Astrocyte (in vitro differentiated cells and primary cell): ENCODE results near the gene CD99L2.

Experiments
- EZH2 ChIP-seq: IDR thresholded peaks from 2 replicates; pipeline ENCODE4 v1.6.1; 2012; ENCODE audit warnings: mild to moderate bottlenecking, low read length, inconsistent platforms; ENCODE audit not compliant: insufficient read depth
- TF ChIP-seq, protein P1 (sequence below): IDR thresholded peaks from 2 replicates; pipeline ENCODE4 v1.5.1; 2011; ENCODE audit warnings: low read depth, mild to moderate bottlenecking, inconsistent platforms, low read length, moderate library complexity; ENCODE audit not compliant: insufficient read depth

DNA sequence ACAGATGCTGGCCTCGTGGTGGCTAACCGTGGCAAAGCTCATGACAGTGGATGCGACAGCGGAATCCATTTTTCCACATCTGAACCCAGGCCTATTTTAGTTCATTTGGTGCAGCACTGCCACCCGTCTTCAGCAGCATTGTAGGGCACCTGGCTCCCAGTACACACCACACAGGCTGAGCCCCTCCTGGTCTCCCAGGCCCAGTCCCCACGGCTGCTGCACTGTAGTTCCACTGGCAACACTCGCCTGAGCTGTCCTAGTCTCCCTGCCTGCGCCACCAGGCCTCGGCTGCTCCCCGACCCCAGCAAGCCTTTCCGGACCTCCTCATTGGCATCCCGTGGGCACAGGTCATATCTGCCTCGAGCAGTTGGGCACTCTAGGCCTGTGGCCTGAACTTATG, 129.1 kb downstream of the CD99L2 start:
- TF ChIP-seq, protein P1, sequence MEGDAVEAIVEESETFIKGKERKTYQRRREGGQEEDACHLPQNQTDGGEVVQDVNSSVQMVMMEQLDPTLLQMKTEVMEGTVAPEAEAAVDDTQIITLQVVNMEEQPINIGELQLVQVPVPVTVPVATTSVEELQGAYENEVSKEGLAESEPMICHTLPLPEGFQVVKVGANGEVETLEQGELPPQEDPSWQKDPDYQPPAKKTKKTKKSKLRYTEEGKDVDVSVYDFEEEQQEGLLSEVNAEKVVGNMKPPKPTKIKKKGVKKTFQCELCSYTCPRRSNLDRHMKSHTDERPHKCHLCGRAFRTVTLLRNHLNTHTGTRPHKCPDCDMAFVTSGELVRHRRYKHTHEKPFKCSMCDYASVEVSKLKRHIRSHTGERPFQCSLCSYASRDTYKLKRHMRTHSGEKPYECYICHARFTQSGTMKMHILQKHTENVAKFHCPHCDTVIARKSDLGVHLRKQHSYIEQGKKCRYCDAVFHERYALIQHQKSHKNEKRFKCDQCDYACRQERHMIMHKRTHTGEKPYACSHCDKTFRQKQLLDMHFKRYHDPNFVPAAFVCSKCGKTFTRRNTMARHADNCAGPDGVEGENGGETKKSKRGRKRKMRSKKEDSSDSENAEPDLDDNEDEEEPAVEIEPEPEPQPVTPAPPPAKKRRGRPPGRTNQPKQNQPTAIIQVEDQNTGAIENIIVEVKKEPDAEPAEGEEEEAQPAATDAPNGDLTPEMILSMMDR = no peak
- no peak for TF ChIP-seq EZH2
